NB4 (cell line): ENCODE results near the gene MERTK.

Source experiments
- DNase-seq: peaks from one replicate; pipeline ENCODE4 v3.0.0; 2010; ENCODE audit warnings: low read depth
- H3K4me3 ChIP-seq: one replicate; pipeline ENCODE4 v1.5.1; 2011; ENCODE audit warnings: mild to moderate bottlenecking, low read depth, low read length, moderate library complexity
- MYC ChIP-seq: IDR thresholded peaks from 2 replicates; pipeline ENCODE4 v1.6.1; 2011; ENCODE audit warnings: low read depth, low read length
- POLR2A ChIP-seq: IDR thresholded peaks from 2 replicates; pipeline ENCODE4 v1.6.1; 2011; ENCODE audit warnings: mild to moderate bottlenecking; ENCODE audit not compliant: insufficient read length; ENCODE audit errors: extremely low read depth
- TF ChIP-seq, protein P1 (sequence below): IDR thresholded peaks from one replicate; pipeline ENCODE4 v1.5.1; 2012; ENCODE audit warnings: low read depth, low read length
- TF ChIP-seq, protein P2 (sequence below): IDR thresholded peaks from 2 replicates; pipeline ENCODE4 v1.6.1; 2011; ENCODE audit warnings: low read depth, low read length

MERTK gene

DNA sequence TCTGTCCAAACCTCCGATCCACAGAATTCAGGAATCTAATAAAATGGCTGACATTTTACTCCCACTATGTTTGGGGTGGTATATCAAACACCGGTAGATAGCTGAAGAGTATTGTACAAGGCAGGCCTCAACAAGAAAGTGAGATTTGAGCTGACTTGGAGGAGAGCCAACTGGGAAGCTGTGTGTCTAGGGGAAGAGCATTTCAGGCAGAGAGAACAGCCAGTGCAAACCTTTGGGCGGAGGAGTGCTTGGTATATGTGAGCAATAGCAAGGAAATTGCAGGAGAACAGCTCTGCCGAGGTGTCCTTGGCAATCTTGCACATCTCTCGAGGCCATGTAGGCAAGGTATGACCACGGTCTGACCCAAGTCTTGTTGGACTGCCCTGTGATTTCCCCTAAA, 1.8 kb upstream of the MERTK start:
- no peak for DNase-seq
- no peak overlapping the region for H3K4me3 ChIP-seq
- TF ChIP-seq, protein P1, sequence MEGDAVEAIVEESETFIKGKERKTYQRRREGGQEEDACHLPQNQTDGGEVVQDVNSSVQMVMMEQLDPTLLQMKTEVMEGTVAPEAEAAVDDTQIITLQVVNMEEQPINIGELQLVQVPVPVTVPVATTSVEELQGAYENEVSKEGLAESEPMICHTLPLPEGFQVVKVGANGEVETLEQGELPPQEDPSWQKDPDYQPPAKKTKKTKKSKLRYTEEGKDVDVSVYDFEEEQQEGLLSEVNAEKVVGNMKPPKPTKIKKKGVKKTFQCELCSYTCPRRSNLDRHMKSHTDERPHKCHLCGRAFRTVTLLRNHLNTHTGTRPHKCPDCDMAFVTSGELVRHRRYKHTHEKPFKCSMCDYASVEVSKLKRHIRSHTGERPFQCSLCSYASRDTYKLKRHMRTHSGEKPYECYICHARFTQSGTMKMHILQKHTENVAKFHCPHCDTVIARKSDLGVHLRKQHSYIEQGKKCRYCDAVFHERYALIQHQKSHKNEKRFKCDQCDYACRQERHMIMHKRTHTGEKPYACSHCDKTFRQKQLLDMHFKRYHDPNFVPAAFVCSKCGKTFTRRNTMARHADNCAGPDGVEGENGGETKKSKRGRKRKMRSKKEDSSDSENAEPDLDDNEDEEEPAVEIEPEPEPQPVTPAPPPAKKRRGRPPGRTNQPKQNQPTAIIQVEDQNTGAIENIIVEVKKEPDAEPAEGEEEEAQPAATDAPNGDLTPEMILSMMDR, result no peak
- TF ChIP-seq, protein P2, sequence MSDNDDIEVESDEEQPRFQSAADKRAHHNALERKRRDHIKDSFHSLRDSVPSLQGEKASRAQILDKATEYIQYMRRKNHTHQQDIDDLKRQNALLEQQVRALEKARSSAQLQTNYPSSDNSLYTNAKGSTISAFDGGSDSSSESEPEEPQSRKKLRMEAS, result no peak
- no peak for TF ChIP-seq MYC
- TF ChIP-seq POLR2A, result no peak

DNA sequence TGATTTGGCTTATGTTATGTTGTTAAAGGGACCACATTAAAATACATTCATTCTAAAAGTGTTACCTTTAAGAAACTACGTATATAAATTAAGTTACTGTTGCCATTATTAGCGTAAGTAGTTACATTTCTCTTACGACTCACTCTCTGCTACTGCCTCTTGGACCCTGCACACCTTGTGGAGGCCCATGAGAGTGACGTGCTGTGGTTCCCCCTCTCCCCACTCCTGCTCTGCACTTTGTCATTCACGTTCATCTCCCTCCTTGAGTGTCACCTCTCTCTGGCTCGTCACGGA, 830 bp upstream of the MERTK start:
- DNase-seq, result no peak
- TF ChIP-seq, protein P2, result no peak; the same call in 1 of the 2 replicates
- TF ChIP-seq MYC (no peak), POLR2A (no peak)
- TF ChIP-seq, protein P1, result no peak
- peak overlapping the region; percentile 62 for H3K4me3 ChIP-seq

DNA sequence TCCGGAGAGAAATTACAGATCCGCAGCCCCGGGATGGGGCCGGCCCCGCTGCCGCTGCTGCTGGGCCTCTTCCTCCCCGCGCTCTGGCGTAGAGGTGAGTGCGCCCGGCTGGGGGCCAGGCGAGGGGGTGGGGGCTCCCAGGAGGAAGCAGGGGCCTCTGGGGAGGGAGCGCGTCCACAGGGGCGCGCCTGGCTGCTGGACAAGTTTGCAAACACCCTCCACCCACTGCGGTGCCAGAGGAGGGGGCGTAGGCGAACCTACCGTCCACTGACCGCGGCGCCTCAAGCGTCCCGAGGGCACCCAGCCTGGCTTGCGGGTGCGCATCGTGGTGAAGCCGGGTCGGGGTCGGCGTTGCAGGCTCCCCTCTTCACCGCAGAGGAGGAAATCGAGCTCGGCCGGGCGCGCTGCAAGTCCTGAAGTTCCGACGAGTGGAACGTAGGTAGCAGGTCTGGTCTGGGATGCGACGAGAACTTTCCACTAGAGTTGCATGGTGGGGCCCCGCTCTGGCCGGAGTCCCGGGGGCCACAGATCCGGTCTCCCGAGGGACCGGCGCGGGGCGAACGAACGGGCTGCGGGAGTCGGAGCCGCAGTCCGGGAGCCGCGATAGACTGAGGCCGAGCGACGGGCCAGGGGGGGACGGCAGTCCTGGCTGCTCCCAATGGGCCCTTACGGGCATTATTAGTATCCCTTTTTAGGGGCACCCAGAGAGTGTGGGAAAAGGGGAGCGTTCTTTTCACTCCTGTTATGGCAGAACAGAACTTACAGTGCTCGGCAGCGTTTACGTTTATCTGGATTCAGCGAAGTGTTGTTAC, 502 bp downstream of the MERTK start:
- peak; percentile 79 for DNase-seq
- H3K4me3 ChIP-seq, result peak overlapping the region; percentile 67
- TF ChIP-seq MYC, result no peak
- TF ChIP-seq, protein P1, result no peak
- no peak for TF ChIP-seq POLR2A
- TF ChIP-seq, protein P2, result no peak

DNA sequence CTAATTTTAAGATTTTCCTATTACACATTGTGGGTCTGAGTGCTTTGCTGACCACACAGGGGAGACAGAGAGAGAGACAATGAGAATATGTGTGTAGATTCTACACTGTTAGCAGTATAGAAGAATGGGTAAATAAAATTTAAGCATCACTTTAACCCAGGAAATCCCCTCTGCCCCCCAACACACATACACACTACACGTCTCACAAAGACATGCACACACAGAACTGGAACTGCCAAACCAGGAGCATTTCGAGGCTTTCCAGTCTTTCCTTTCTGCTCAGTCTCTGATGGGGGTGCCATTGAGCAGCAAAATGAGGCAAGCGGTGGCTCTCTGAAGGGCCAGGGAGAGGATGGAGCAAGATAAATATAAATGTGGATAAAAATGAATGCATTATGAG, 2.5 kb downstream of the MERTK start:
- TF ChIP-seq MYC, result no peak
- TF ChIP-seq, protein P2, result no peak
- TF ChIP-seq, protein P1, result peak; percentile 46
- DNase-seq, result peak; percentile 71

DNA sequence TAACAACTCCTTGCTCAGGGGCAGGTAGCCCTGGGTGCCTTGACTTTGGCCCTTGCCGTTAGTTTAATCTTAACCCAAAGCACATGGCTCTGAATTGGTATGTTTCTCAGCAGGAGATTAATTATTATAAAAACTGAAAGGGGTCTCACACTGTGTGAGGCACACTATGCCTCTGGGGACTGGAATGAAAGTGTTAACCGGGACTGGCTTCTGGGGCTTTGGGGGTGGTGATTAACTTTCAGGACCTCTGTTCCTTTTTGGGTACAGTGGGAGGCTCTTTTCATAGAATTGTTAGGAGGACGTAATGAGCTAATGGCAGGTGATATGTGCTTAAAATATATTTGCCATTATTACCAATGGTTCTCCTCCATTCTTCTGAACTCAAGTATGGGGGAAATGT, 5.1 kb downstream of the MERTK start:
- no peak for DNase-seq
- TF ChIP-seq MYC (no peak), POLR2A (no peak)
- TF ChIP-seq, protein P2, result no peak
- TF ChIP-seq, protein P1, result no peak
- H3K4me3 ChIP-seq, result no peak overlapping the region

More for the DNA sequence above, 2.5 kb downstream of the MERTK start:
- no peak overlapping the region for H3K4me3 ChIP-seq
